AG10803 (cell line): ENCODE measurements around the gene MRPS27.

Source experiments
- DNase-seq: peaks from one replicate; pipeline ENCODE4 v3.0.0; 2010; ENCODE audit warnings: low read depth
- H3K4me3 ChIP-seq: 2 replicates; pipeline ENCODE4 v1.5.1; 2011; ENCODE audit warnings: mild to moderate bottlenecking, low read length, control low read depth
- TF ChIP-seq, protein P1 (sequence below): conservative IDR thresholded peaks from 2 replicates; pipeline ENCODE4 v1.5.1; 2011; ENCODE audit warnings: mild to moderate bottlenecking, low read length, control low read depth, inconsistent platforms

Gene MRPS27

DNA sequence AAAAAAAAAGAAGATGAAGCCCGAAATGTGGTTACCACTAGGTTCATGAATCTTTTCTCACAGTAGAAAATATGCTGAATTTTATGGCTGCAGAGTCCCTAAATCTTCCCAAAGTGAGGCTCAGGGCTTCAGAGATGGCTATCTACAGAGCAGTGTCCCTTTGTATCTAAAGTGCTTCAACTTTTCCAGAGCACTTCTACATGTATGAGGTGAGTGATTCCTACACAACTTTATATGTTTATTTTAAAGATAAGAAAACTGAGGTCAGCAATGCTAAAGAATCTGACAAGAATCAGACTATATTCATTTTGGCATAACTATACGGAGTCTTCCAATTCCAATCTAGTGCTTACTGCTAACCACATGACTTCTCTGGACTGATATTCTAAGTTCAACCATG, 53.2 kb downstream of the MRPS27 start:
- DNase-seq: no peak
- TF ChIP-seq, protein P1, sequence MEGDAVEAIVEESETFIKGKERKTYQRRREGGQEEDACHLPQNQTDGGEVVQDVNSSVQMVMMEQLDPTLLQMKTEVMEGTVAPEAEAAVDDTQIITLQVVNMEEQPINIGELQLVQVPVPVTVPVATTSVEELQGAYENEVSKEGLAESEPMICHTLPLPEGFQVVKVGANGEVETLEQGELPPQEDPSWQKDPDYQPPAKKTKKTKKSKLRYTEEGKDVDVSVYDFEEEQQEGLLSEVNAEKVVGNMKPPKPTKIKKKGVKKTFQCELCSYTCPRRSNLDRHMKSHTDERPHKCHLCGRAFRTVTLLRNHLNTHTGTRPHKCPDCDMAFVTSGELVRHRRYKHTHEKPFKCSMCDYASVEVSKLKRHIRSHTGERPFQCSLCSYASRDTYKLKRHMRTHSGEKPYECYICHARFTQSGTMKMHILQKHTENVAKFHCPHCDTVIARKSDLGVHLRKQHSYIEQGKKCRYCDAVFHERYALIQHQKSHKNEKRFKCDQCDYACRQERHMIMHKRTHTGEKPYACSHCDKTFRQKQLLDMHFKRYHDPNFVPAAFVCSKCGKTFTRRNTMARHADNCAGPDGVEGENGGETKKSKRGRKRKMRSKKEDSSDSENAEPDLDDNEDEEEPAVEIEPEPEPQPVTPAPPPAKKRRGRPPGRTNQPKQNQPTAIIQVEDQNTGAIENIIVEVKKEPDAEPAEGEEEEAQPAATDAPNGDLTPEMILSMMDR: no peak

DNA sequence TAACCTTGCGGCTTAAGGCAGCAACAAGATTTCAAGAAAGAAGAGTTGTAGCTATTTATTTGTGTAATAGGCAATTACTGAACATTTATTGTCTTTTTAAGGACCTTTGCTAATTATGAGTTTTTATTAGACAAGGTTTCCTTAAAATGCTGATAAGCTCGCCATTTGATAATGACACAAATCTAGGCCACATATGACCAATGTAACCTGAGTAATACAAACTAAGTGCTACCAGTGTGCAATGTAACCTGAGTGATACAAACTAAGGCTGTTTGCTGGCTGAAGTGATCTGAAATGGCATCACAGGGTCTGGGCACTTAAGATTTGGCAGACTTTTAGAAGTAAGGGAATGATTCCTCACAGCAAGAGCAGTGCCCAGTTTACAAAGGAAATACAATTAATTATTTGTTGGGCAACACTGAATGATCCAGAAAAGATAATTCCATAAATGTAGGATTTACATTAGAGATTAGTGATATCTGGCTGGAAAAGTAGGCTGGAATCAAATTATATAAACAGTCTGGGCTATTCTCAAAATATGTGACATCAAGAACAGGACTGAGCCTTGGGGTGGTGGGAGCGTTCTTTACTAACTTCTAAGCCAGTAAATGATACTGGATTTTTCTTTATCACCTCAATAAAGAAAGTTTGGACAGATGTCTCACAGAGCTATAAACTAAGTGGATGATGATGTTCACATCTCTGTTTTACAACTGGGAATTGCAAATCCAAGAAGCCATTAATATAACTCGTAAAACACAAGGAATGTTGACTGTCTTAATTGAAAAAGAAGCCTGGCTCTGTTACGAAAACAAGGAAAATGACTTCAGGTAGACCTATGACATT, 54.8 kb downstream of the MRPS27 start:
- DNase-seq: no peak
- TF ChIP-seq, protein P1: no peak
- no peak overlapping the region for H3K4me3 ChIP-seq

More for the DNA sequence above, 53.2 kb downstream of the MRPS27 start:
- H3K4me3 ChIP-seq: no peak overlapping the region

- H3K4me3 ChIP-seq: no peak overlapping the region
- no peak for DNase-seq
- TF ChIP-seq, protein P1: no peak
These were observed 63.5 kb downstream of the MRPS27 start for GRCh38 chr5:72256536-72256935.

- H3K4me3 ChIP-seq: no peak overlapping the region
- TF ChIP-seq, protein P1: no peak
- DNase-seq: no peak
These were observed 64.4 kb downstream of the MRPS27 start for GRCh38 chr5:72255670-72256069.

DNA sequence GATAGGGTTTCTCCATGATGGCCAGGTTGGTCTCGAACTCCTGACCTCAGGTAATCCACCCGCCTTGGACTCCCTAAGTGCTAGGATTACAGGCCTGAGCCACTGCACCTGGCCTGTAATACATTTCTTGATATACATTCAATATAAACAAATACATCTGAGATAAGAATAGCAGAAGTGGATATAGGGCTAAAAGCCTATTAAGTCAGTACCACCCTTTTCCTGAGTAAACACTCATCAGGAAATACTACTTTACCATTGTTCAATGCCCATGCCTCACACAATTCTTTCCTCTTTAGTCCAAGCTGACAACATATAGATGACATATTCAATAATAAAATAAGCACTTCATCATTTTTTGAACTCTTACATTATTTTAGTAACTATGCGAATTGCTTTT, 64.8 kb downstream of the MRPS27 start:
- TF ChIP-seq, protein P1: no peak
- no peak for DNase-seq
- no peak overlapping the region for H3K4me3 ChIP-seq

DNA sequence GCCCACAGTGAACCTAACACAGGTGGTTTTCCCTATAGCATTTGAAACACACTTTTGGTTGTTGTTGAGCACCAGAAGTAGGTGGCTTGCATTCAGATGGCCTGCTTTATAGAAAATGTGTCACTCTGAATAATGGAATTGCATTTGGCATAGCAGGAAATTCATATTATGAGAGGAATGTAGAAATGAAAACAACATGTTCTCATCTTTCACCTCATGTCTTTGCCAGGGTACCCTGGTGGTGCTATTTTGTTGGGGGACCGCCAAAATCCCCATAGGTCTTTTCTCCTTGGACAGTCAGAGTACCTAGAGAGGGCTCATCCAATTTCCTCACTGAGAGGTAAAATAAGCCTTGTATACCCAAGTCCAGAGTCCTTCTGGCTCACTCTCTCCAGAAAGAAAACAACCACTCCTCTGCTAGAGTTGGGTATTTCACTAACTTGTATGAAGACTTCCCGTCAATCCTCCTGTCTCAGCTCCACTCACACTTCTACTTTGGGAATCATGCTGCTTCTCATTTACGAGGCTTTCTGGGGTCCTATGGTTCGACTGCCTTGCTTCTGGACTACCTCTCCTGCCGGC, 67.4 kb downstream of the MRPS27 start:
- TF ChIP-seq, protein P1: no peak
- DNase-seq: peak; percentile 63
- H3K4me3 ChIP-seq: peak overlapping the region; percentile 6

- TF ChIP-seq, protein P1: no peak
- DNase-seq: peak; percentile 12
- no peak overlapping the region for H3K4me3 ChIP-seq
These were observed 68.0 kb downstream of the MRPS27 start for GRCh38 chr5:72252008-72252407.
